T-cell (primary cell): Measurements from ENCODE around the gene CCDC12. TPM values are rescaled to one million over a fixed set of nuclear protein-coding genes. Genes with fewer than 3 reads are reported as not detected.

ENCODE experiments used
- ATAC-seq, 4 experiments: fragments of 200-7000 bp in 3 of 4; fragments of 150-1000 bp in 1 of 4; cut with Tn5 transposase; replicated peaks in 1 of 4; 1 replicate in 3 of 4; 2 replicates in 1 of 4; pipeline ENCODE4 v1.10.0; 2021; ENCODE audit warnings: moderate library complexity in 3 of 4, mild to moderate bottlenecking in 2 of 4, moderate number of reproducible peaks in 1 of 4
- CTCF ChIA-PET, 2 donors: fragments of 300-600 bp; sonication (Branson Sonifier 250); formaldehyde crosslinking; loops; one replicate each; lab custom pipeline; 2022; ENCODE audit warnings: antibody characterized with exemption in 2 of 2; lab: Charles Lee
- POLR2A ChIA-PET, 2 donors: fragments of 300-600 bp; sonication (Branson Sonifier 250); formaldehyde crosslinking; loops; one replicate each; lab custom pipeline; 2022; ENCODE audit warnings: antibody characterized with exemption in 2 of 2; lab: Charles Lee
- DNase-seq, 35 experiments: peaks; one replicate each; pipeline versions ENCODE4 v3.0.0 to v3.0.0-alpha.2; 2013 to 2023
- H3K27ac ChIP-seq: one replicate; pipeline ENCODE4 v1.5.1; 2013; ENCODE audit warnings: low read length
- H3K27me3 ChIP-seq, 2 experiments: replicated peaks in 1 of 2; 1 replicate in 1 of 2; 2 replicates in 1 of 2; pipeline versions ENCODE4 v1.6.1 to v1.7.0; 2013; ENCODE audit warnings: low read length in 1 of 2, mixed read lengths in 1 of 2; ENCODE audit not compliant: control insufficient read depth in 2 of 2, insufficient read depth in 2 of 2; ENCODE audit errors: extremely low read depth in 1 of 2
- H3K36me3 ChIP-seq, 2 donors: 1 replicate in 1 of 2; 2 replicates in 1 of 2; pipeline versions ENCODE4 v1.6.1 to v1.7.0; 2013; ENCODE audit warnings: low read length in 1 of 2; ENCODE audit not compliant: control insufficient read depth in 2 of 2, insufficient read depth in 1 of 2; ENCODE audit errors: extremely low read depth in 1 of 2
- H3K4me1 ChIP-seq, 2 experiments: 1 replicate in 1 of 2; 2 replicates in 1 of 2; pipeline versions ENCODE4 v1.6.1 to v1.7.0; 2013; ENCODE audit warnings: low read length in 2 of 2, mixed read lengths in 1 of 2; ENCODE audit not compliant: insufficient read depth in 2 of 2, control insufficient read depth in 1 of 2; ENCODE audit errors: extremely low read depth in 1 of 2
- H3K4me3 ChIP-seq, 2 donors: 1 replicate in 1 of 2; 2 replicates in 1 of 2; pipeline versions ENCODE4 v1.5.1 to v1.7.0; 2013; ENCODE audit warnings: mild to moderate bottlenecking in 2 of 2, low read length in 1 of 2, moderate library complexity in 1 of 2; ENCODE audit not compliant: control insufficient read depth in 1 of 2; ENCODE audit errors: extremely low read depth in 1 of 2
- H3K9me3 ChIP-seq: 2 replicates; pipeline ENCODE4 v1.7.0; 2013
- H3K27ac Mint-ChIP-seq, 2 donors: one replicate each; pipeline ENCODE4 v1.8.0; 2020 to 2021; ENCODE audit warnings: mild to moderate bottlenecking in 2 of 2, mixed read lengths in 2 of 2
- H3K27me3 Mint-ChIP-seq, 2 donors: one replicate each; pipeline ENCODE4 v1.8.0; 2021 to 2022; ENCODE audit warnings: mixed read lengths in 2 of 2
- H3K36me3 Mint-ChIP-seq: one replicate; pipeline ENCODE4 v1.8.0; 2021; ENCODE audit warnings: mixed read lengths
- H3K4me1 Mint-ChIP-seq, 3 donors: one replicate each; pipeline ENCODE4 v1.8.0; 2020 to 2022; ENCODE audit warnings: mixed read lengths in 3 of 3, mild to moderate bottlenecking in 1 of 3
- H3K4me3 Mint-ChIP-seq, 3 donors: one replicate each; pipeline ENCODE4 v1.8.0; 2020 to 2022; ENCODE audit warnings: mild to moderate bottlenecking in 3 of 3, mixed read lengths in 3 of 3, moderate library complexity in 3 of 3
- H3K9me3 Mint-ChIP-seq, 3 donors: one replicate each; pipeline ENCODE4 v1.8.0; 2020 to 2022; ENCODE audit warnings: mixed read lengths in 3 of 3
- WGBS: methylation state at CpG from one replicate; pipeline ENCODE4 v1.1.5; 2013; ENCODE audit warnings: missing lambda C conversion rate; ENCODE audit not compliant: insufficient coverage; 5-methylcytosine and 5-hydroxymethylcytosine counted together
- total RNA-seq, 35 experiments: library from RNA in 6 of 35; stranded (reverse) in 6 of 35; fragments of 120-200 nt in 1 of 35; gene quantifications; one replicate each; pipeline versions ENCODE4 v1.2.1 to v1.2.4 and lab custom pipeline; 2013 to 2026

CCDC12 gene
- total RNA-seq, 5 donors from 2014 or later (not counting 1 experiment from before 2014, with no cell fraction given), result 66.5 to 78.4 (median 72.8) TPM

GRCh38 chr3:46927718-46928073, 48.8 kb downstream of the CCDC12 start:
- POLR2A ChIA-PET, result interaction anchor here in 1 of 2 donors (0.7 kb wide), 1 partner anchor 46 kb away, joined by 4 read pairs; no protein-coding TSS in a partner anchor
- Mint-ChIP-seq H3K36me3 (peaks cover 42% of the 10 kb centered on the region), H3K4me1 (peaks cover 67 to 84% (median 72%) of the 10 kb centered on the region in 3 donors), H3K27ac (peak overlapping the region; percentile 69 to 90), H3K27me3 (no peaks in the 10 kb centered on the region), H3K4me3 (peak overlapping the region in 1 of 3 donors; percentile 62), H3K9me3 (peaks cover 0 to 10% (median 5%) of the 10 kb centered on the region in 3 donors)
- CTCF ChIA-PET, result interaction anchor here in 1 of 2 donors (0.6 to 1.2 kb wide), 2 partner anchors 18 to 33 kb away, joined by 3 to 4 read pairs; no protein-coding TSS in a partner anchor
- Histone ChIP-seq H3K4me3 (peak overlapping the region in 1 of 2 donors; percentile 17), H3K27me3 (no peaks in the 10 kb centered on the region), H3K27ac (peak overlapping the region; percentile 42), H3K36me3 (peaks cover 10 to 48% of the 10 kb centered on the region in 2 donors), H3K9me3 (no peaks in the 10 kb centered on the region), H3K4me1 (peaks cover 7 to 86% of the 10 kb centered on the region in 2 experiments)
- ATAC-seq (no peak), DNase-seq (no peak)
- 100% methylated on average over 2 of the region's 6 CpGs for WGBS

GRCh38 chr3:46926871-46927717, 49.5 kb downstream of the CCDC12 start:
- H3K4me3 Mint-ChIP-seq, result peak overlapping the region; percentile 7 to 62 (median 48)
- peaks cover 0 to 10% (median 5%) of the 10 kb centered on the region in 3 donors for H3K9me3 Mint-ChIP-seq
- Histone ChIP-seq H3K27ac (peak overlapping the region; percentile 42), H3K4me3 (peak overlapping the region in 1 of 2 donors; percentile 17), H3K9me3 (no peaks in the 10 kb centered on the region), H3K36me3 (peaks cover 13 to 54% of the 10 kb centered on the region in 2 donors), H3K27me3 (no peaks in the 10 kb centered on the region), H3K4me1 (peaks cover 7 to 80% of the 10 kb centered on the region in 2 experiments)
- H3K36me3 Mint-ChIP-seq, result peaks cover 45% of the 10 kb centered on the region
- POLR2A ChIA-PET, result no interaction called here
- CTCF ChIA-PET, result interaction anchor here (0.6 kb wide), 2 partner anchors 14 to 32 kb away, joined by 3 to 4 read pairs; no protein-coding TSS in a partner anchor
- no peaks in the 10 kb centered on the region for H3K27me3 Mint-ChIP-seq
- peak in 10 of 35 experiments; percentile 11 to 39 (median 17) for DNase-seq
- 62% methylated on average over 10 of the region's 15 CpGs for WGBS
- peak; percentile 59 to 69 (median 68) for ATAC-seq
- H3K4me1 Mint-ChIP-seq, result peaks cover 62 to 78% (median 66%) of the 10 kb centered on the region in 3 donors
- peak overlapping the region; percentile 88 to 90 for H3K27ac Mint-ChIP-seq

GRCh38 chr3:46926447-46926846, 50.1 kb downstream of the CCDC12 start:
- peaks cover 16 to 56% of the 10 kb centered on the region in 2 donors for H3K36me3 ChIP-seq
- H3K27ac ChIP-seq, result peak overlapping the region; percentile 42
- H3K4me1 ChIP-seq, result peaks cover 7 to 74% of the 10 kb centered on the region in 2 experiments
- H3K4me1 Mint-ChIP-seq, result peaks cover 55 to 71% (median 60%) of the 10 kb centered on the region in 3 donors
- H3K27ac Mint-ChIP-seq, result peak overlapping the region; percentile 88 to 90
- ATAC-seq (no peak), DNase-seq (no peak)
- POLR2A ChIA-PET, result no interaction called here
- H3K36me3 Mint-ChIP-seq, result peaks cover 50% of the 10 kb centered on the region
- peaks cover 0 to 10% (median 5%) of the 10 kb centered on the region in 3 donors for H3K9me3 Mint-ChIP-seq
- CTCF ChIA-PET, result interaction anchor here in 1 of 2 donors (0.6 kb wide), 1 partner anchor 14 kb away, joined by 3 read pairs; no protein-coding TSS in a partner anchor
- no peak overlapping the region for H3K4me3 ChIP-seq
- H3K4me3 Mint-ChIP-seq, result peak overlapping the region in 1 of 3 donors; percentile 62
- no peaks in the 10 kb centered on the region for H3K27me3 Mint-ChIP-seq
- H3K27me3 ChIP-seq, result no peaks in the 10 kb centered on the region
- no peaks in the 10 kb centered on the region for H3K9me3 ChIP-seq
- WGBS, result 78% methylated on average over 4 of the region's 6 CpGs

GRCh38 chr3:46926039-46926438, 50.5 kb downstream of the CCDC12 start:
- Histone ChIP-seq H3K4me3 (no peak overlapping the region), H3K9me3 (no peaks in the 10 kb centered on the region), H3K27ac (peak overlapping the region; percentile 42), H3K4me1 (peaks cover 7 to 70% of the 10 kb centered on the region in 2 experiments), H3K36me3 (peaks cover 19 to 58% of the 10 kb centered on the region in 2 donors), H3K27me3 (no peaks in the 10 kb centered on the region)
- Mint-ChIP-seq H3K4me1 (peaks cover 51 to 67% (median 56%) of the 10 kb centered on the region in 3 donors), H3K27ac (peak overlapping the region; percentile 88 to 90), H3K9me3 (peaks cover 0 to 10% (median 5%) of the 10 kb centered on the region in 3 donors), H3K27me3 (no peaks in the 10 kb centered on the region), H3K36me3 (peaks cover 51% of the 10 kb centered on the region), H3K4me3 (peak overlapping the region in 1 of 3 donors; percentile 39)
- DNase-seq, result no peak
- ChIA-PET CTCF (no interaction called here), POLR2A (no interaction called here)
- ATAC-seq, result no peak
- 62% methylated on average over 4 of the region's 6 CpGs for WGBS

GRCh38 chr3:46925585-46925934, 51.0 kb downstream of the CCDC12 start:
- H3K4me3 Mint-ChIP-seq, result no peak overlapping the region
- ChIA-PET CTCF (no interaction called here), POLR2A (no interaction called here)
- DNase-seq (no peak), ATAC-seq (no peak)
- peak overlapping the region in 1 of 2 donors; percentile 27 for H3K27ac Mint-ChIP-seq
- H3K9me3 Mint-ChIP-seq, result peaks cover 0 to 10% (median 5%) of the 10 kb centered on the region in 3 donors
- no peaks in the 10 kb centered on the region for H3K27me3 ChIP-seq
- peaks cover 46 to 62% (median 51%) of the 10 kb centered on the region in 3 donors for H3K4me1 Mint-ChIP-seq
- 89% methylated on average over 4 of the region's 5 CpGs for WGBS
- H3K36me3 ChIP-seq, result peaks cover 23 to 59% of the 10 kb centered on the region in 2 donors
- no peak overlapping the region for H3K27ac ChIP-seq
- H3K36me3 Mint-ChIP-seq, result peaks cover 55% of the 10 kb centered on the region
- H3K27me3 Mint-ChIP-seq, result no peaks in the 10 kb centered on the region
- no peaks in the 10 kb centered on the region for H3K9me3 ChIP-seq
- peaks cover 7 to 65% of the 10 kb centered on the region in 2 experiments for H3K4me1 ChIP-seq
- H3K4me3 ChIP-seq, result no peak overlapping the region

- Mint-ChIP-seq H3K4me1 (peaks cover 43 to 57% (median 47%) of the 10 kb centered on the region in 3 donors), H3K9me3 (peaks cover 0 to 10% (median 5%) of the 10 kb centered on the region in 3 donors), H3K27me3 (no peaks in the 10 kb centered on the region), H3K36me3 (peaks cover 59% of the 10 kb centered on the region), H3K4me3 (no peak overlapping the region), H3K27ac (no peak overlapping the region)
- ChIA-PET POLR2A (no interaction called here), CTCF (no interaction called here)
- DNase-seq (no peak), ATAC-seq (no peak)
- peaks cover 7 to 60% of the 10 kb centered on the region in 2 experiments for H3K4me1 ChIP-seq
- no peaks in the 10 kb centered on the region for H3K27me3 ChIP-seq
- WGBS, result 86% methylated on average over 7 of the region's 10 CpGs
- peaks cover 24 to 64% of the 10 kb centered on the region in 2 donors for H3K36me3 ChIP-seq
- H3K9me3 ChIP-seq, result no peaks in the 10 kb centered on the region
- H3K27ac ChIP-seq, result no peak overlapping the region
- no peak overlapping the region for H3K4me3 ChIP-seq
Measured at GRCh38 chr3:46924921-46925584, 51.5 kb downstream of the CCDC12 start.
